Measurements from ENCODE around the gene STXBP3. TPM values are rescaled to one million over a fixed set of nuclear protein-coding genes. Genes with fewer than 3 reads are reported as not detected.

STXBP3 gene
- polyA plus RNA-seq, 1 of the 3 experiments (the other 2 are of a cell fraction), result 12.6 TPM

DNA sequence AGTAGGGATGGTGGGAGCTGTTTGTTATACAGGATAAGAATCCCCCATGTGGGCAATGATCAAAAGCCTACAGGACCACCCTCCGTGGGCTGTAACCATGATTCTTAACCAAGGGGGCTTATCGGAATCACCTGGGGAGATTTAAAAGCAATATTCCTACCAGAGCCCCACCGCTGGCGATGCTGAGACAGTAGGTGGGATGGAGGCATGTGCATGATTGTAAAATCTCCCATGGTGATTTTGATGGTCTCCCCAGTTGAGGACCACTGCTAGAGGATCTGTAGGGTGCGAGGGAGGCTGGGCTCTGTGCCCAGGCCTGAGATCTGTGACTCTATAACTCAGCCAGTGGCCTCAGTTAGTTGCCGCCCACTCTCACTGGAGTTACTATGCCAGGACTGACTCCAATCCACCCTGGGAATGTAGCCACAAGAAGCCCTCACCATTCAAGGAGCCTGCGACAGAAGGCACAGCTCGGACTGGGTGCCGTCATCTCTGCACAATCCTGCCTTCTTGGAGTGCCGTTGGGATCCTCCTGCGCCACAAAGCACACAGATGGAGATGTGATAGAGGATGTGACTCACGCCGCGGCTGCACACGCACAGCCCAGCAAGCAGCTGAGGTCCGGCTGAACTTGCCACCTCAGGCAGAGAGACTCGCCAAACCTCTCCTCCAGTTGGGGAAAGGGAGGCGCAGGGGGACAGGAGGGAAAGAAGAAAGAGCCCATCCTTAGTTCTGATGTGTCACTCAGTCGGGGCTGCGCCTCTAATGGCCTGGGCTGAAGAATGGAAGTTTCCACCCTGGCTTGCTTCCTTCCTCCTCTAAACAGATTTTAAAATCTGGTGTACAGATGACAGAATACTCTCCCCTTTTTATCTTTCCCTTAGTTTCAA is 83.9 kb downstream of the STXBP3 start (continued):
- TF ChIP-seq TAF1 (IDR thresholded peaks at IDR 0.05; ENCODE audit: borderline replicate concordance, low read depth, low read length) (peak; percentile 36; the same call in 1 of the 2 replicates), GATA2 (CRISPR knock-in tag; IDR thresholded peaks at IDR 0.05) (no peak; the same call in 1 of the 2 replicates), RFX5 (IDR thresholded peaks at IDR 0.05; ENCODE audit: low read length) (no peak), FOSL2 (IDR thresholded peaks at IDR 0.05; ENCODE audit: borderline replicate concordance, low read depth) (peak; percentile 90), RXRA (IDR thresholded peaks at IDR 0.05; ENCODE audit: borderline replicate concordance, low read depth) (peak; percentile 61; the same call in 1 of the 2 replicates), JUND (IDR thresholded peaks at IDR 0.05) (peak; percentile 81), SMC3 (IDR thresholded peaks at IDR 0.05; ENCODE audit: low read depth, low read length) (no peak), TCF12 (IDR thresholded peaks at IDR 0.05) (peak; percentile 87)
- TF ChIP-seq, protein P1, sequence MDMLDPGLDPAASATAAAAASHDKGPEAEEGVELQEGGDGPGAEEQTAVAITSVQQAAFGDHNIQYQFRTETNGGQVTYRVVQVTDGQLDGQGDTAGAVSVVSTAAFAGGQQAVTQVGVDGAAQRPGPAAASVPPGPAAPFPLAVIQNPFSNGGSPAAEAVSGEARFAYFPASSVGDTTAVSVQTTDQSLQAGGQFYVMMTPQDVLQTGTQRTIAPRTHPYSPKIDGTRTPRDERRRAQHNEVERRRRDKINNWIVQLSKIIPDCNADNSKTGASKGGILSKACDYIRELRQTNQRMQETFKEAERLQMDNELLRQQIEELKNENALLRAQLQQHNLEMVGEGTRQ (IDR thresholded peaks at IDR 0.05; ENCODE audit: borderline replicate concordance, low read depth, low read length), result no peak
- TF ChIP-seq, protein P2, sequence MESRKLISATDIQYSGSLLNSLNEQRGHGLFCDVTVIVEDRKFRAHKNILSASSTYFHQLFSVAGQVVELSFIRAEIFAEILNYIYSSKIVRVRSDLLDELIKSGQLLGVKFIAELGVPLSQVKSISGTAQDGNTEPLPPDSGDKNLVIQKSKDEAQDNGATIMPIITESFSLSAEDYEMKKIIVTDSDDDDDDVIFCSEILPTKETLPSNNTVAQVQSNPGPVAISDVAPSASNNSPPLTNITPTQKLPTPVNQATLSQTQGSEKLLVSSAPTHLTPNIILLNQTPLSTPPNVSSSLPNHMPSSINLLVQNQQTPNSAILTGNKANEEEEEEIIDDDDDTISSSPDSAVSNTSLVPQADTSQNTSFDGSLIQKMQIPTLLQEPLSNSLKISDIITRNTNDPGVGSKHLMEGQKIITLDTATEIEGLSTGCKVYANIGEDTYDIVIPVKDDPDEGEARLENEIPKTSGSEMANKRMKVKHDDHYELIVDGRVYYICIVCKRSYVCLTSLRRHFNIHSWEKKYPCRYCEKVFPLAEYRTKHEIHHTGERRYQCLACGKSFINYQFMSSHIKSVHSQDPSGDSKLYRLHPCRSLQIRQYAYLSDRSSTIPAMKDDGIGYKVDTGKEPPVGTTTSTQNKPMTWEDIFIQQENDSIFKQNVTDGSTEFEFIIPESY (IDR thresholded peaks at IDR 0.05; ENCODE audit: borderline replicate concordance, low read depth), result no peak

DNA sequence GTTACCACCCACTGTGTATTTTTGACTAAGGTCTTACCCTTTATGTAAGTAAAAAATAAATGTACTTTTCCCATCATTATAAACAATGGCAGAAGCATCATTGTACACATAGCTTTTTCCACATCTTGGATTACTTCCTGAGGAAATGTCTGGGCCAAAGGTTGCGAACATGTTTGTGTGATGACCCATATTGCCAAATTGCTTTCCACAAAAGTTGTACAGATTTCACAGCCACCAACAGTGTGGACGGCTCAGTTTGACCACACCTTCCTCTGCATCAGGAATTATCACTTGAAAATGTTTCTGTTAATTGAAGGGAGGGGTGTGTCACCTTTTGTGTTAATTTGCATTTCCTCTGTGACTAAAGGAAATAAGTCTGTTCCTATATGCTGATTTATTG is 84.8 kb downstream of the STXBP3 start:
- H3K9ac ChIP-seq, result peak overlapping the region; percentile 69
- no peaks in the 10 kb centered on the region for H3K79me2 ChIP-seq (ENCODE audit: insufficient read depth)
- DNase-seq, result no peak
- CTCF ChIA-PET, result interaction anchor here (0.6 to 8.1 kb wide), 7 partner anchors 11 to 281 kb away, joined by 3 to 104 read pairs (median 6); a partner anchor contains a TSS
- H3K27ac ChIP-seq (ENCODE audit: low read depth in 2 of 2, low read length in 1 of 2), result peak overlapping the region; percentile 93 to 95
- H3K9me2 ChIP-seq, result no peaks in the 10 kb centered on the region
- H4K20me1 ChIP-seq (ENCODE audit: insufficient read depth), result no peaks in the 10 kb centered on the region
- POLR2A ChIA-PET, result interaction anchor here (1.4 to 1.7 kb wide), 3 partner anchors 15 to 269 kb away, joined by 5 to 8 read pairs (median 6); partner anchors contain the start of gene PRPF38B
- H2AFZ ChIP-seq (ENCODE audit: low read depth), result peak overlapping the region; percentile 63
- H3F3A ChIP-seq (replicated peaks; ENCODE audit: insufficient read depth), result peaks cover 24% of the 10 kb centered on the region
- H3K9me3 ChIP-seq, result no peaks in the 10 kb centered on the region
- peaks cover 9 to 22% of the 10 kb centered on the region in 2 experiments; a peak in 3 of 4 replicates for H3K4me1 ChIP-seq (ENCODE audit: control insufficient read depth in 1 of 2, insufficient read depth in 2 of 2, low read depth in 1 of 2, low read length in 1 of 2)
- WGBS (ENCODE audit: low lambda C conversion rate), result 29% methylated on average over 2 of the region's 2 CpGs
- H3K27me3 ChIP-seq (ENCODE audit: insufficient read depth), result no peaks in the 10 kb centered on the region
- 0 out of 4 replicates have a peak, but pooled peaks of 1 of the 2 experiments have one; percentile 5 for TF ChIP-seq EP300 (IDR thresholded peaks at IDR 0.05; ENCODE audit: borderline replicate concordance in 1 of 2, low read depth in 1 of 2, low read length in 1 of 2)
- TF ChIP-seq ELF1 (IDR thresholded peaks at IDR 0.05), result no peak
- H3K4me3 ChIP-seq (ENCODE audit: low read depth in 2 of 2, low read length in 1 of 2), result peak overlapping the region; percentile 38 to 39; a peak in 2 of 4 replicates
- peak overlapping the region; percentile 73 for H3K4me2 ChIP-seq
- no peaks in the 10 kb centered on the region for H3K36me3 ChIP-seq (replicated peaks in 1 of 2; ENCODE audit: control insufficient read depth in 1 of 2, insufficient read depth in 2 of 2, low read length in 1 of 2)
